Iris pigment epithelial cell (primary cell): ENCODE results near the gene GTF3C5.
"Not testable (repeated sequence)": the region's sequence is repeated elsewhere in the genome, so short reads cannot be mapped to it uniquely, and the experiment has no call there.

Experiments
- DNase-seq: peaks from one replicate; pipeline ENCODE4 v3.0.0-alpha.2; 2011; ENCODE audit warnings: low read depth

Gene GTF3C5

DNA sequence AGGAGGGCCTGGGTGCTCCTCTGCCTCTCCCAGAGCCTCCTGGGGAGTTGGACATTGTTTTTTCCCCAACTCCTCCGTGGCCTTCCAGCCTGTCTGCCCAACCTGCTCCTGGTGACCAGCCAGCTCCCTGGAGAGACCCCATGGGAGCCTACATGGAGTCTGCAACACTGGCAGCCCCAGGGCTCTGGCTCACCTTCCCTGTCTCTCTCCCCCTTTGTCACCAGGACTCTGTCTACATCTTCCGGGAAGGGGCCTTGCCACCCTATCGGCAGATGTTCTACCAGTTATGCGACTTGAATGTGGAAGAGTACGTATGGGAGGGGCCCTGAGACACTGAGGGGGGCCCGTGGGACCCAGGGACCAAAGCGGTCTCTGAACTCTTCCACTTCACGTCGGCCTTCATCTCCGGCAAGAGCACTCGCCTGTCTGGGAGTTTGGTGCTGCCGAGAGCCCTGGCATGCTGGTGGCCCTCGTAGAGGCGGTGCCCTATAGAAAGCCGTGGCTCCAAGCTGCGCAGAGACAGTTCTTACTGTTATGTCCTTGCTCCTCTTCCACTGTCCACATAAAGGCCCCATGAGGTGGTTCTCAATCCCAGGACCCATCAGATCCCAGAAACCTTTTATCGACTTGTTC is 25.1 kb downstream of the GTF3C5 start:
- no peak for DNase-seq

DNA sequence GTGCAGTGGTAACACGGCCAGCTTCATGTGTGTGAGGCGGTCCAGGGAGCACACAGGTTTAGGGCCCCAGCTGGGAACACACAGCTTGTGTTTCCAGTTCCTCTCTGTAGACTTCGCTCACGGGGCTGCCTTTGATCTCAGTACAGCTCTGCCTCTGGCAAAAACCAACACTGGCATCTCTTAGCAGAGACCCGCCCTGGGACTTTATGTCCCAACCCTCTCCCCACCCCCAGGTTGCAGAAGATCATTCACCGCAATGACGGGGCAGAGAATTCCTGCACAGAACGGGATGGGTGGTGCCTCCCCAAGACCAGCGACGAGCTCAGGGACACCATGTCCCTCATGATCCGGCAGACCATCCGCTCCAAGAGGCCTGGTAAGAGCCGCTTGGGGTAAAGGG is 25.7 kb downstream of the GTF3C5 start:
- no peak for DNase-seq

- no peak for DNase-seq
Observed at GRCh38 chr9:133057006-133057405, 26.2 kb downstream of the GTF3C5 start.

- DNase-seq: no peak
Observed at GRCh38 chr9:133057553-133057952, 26.8 kb downstream of the GTF3C5 start.

- no peak for DNase-seq
Observed at GRCh38 chr9:133058071-133058470, 27.3 kb downstream of the GTF3C5 start.

DNA sequence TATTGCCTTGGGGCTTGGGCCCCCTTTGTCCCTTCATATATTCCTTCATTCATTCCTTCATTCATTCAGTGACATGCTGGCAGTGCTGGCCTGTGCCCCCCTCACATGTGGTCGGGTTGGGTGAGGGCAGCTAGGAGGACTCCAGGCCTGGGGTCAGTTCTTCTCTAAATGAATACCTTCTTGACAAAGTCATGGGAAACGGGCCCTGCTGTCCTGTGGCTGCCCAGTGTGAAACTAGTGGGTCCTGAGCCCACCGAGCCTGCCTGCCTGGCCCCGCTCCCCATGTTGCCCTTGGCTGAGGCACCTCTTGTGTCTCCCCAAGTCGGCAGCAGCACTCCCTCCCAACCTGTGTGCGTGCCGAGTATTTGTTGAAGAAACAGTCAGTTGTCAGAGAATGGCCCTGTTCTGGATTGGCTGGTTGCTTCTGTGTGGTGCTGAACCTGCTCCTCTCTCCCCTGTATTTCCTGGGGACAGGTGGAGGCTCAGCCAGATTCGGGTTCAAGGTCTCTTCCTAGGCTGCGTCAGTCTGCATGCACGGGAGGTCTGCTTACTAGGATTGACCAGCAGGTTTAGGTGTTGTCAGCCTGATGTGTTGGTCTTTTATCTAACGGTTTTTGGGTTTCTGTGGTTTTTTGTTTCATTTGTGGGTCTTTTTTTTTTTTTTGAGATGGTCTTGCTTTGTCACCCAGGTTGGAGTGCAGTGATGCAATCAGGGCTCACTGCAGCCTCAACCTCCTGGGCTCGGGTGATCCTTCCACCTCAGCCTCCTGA is 27.9 kb downstream of the GTF3C5 start:
- no peak for DNase-seq

DNA sequence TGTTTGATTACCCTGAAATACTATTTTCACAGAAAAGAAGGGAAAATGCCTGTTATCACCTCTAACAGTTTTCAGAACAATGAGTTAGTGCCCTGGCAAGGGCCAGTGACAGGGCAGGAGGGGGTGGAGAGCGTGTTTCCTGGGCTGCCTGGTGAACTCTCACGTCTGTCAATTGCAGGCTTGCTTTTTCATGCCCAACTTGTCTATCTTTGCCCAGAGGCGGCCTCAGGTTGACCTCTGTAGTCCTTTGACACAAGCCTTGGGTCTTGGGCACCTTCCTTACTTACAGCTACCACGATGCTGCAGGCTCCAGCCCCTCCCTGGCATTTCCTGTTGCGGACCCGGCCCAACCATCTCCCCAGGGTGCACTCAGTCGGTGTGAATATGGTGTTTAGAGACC is 28.8 kb downstream of the GTF3C5 start:
- DNase-seq: no peak

GRCh38 chr9:133060417-133060841 is 29.6 kb downstream of the GTF3C5 start:
- no peak for DNase-seq

GRCh38 chr9:133061019-133061763 is 30.4 kb downstream of the GTF3C5 start:
- not testable (repeated sequence) for DNase-seq

DNA sequence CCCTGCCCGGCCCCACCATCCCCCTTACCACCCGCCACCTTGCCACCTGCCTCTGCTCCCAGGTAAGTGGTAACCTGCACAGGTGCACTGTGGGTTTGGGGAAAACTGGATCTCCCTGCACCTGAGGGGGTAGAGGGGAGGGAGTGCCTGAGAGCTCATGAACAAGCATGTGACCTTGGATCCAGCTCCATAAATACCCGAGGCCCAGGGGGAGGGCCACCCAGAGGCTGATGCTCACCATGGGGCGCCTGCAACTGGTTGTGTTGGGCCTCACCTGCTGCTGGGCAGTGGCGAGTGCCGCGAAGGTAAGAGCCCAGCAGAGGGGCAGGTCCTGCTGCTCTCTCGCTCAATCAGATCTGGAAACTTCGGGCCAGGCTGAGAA is 31.0 kb downstream of the GTF3C5 start, which contains the start of gene CEL:
Gene CEL, plus strand, starts transcription at position 218 of the 382 bp plus-strand sequence. Its CDS starts 22 bp downstream, at position 240.
- not testable (repeated sequence) for DNase-seq

- not testable (repeated sequence) for DNase-seq
Observed at GRCh38 chr9:133062569-133062968, 31.8 kb downstream of the GTF3C5 start.

- no peak for DNase-seq
Observed at GRCh38 chr9:133063159-133063499, 32.3 kb downstream of the GTF3C5 start.

DNA sequence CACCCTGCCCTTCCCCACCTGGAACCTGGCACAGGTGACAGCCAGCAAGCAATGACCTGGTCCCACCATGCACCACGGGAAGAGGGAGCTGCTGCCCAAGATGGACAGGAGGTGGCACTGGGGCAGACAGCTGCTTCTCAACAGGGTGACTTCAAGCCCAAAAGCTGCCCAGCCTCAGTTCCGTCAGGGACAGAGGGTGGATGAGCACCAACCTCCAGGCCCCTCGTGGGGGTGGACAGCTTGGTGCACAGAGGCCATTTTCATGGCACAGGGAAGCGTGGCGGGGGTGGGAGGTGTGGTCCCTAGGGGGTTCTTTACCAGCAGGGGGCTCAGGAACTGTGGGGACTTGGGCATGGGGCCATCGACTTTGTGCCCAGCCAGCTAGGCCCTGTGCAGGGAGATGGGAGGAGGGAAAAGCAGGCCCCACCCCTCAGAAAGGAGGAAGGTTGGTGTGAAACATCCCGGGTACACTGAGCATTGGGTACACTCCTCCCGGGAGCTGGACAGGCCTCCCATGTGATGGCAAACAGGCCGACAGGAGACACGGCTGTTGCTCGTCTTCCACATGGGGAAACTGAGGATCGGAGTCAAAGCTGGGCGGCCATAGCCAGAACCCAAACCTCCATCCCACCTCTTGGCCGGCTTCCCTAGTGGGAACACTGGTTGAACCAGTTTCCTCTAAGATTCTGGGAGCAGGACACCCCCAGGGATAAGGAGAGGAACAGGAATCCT is 32.9 kb downstream of the GTF3C5 start:
- no peak for DNase-seq

DNA sequence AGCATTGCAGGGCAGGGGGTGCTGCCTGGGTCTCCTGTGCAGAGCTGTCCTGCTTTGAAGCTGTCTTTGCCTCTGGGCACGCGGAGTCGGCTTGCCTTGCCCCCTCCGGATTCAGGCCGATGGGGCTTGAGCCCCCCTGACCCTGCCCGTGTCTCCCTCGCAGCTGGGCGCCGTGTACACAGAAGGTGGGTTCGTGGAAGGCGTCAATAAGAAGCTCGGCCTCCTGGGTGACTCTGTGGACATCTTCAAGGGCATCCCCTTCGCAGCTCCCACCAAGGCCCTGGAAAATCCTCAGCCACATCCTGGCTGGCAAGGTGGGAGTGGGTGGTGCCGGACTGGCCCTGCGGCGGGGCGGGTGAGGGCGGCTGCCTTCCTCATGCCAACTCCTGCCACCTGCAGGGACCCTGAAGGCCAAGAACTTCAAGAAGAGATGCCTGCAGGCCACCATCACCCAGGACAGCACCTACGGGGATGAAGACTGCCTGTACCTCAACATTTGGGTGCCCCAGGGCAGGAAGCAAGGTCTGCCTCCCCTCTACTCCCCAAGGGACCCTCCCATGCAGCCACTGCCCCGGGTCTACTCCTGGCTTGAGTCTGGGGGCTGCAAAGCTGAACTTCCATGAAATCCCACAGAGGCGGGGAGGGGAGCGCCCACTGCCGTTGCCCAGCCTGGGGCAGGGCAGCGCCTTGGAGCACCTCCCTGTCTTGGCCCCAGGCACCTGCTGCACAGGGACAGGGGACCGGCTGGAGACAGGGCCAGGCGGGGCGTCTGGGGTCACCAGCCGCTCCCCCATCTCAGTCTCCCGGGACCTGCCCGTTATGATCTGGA is 33.7 kb downstream of the GTF3C5 start:
- DNase-seq: no peak

DNA sequence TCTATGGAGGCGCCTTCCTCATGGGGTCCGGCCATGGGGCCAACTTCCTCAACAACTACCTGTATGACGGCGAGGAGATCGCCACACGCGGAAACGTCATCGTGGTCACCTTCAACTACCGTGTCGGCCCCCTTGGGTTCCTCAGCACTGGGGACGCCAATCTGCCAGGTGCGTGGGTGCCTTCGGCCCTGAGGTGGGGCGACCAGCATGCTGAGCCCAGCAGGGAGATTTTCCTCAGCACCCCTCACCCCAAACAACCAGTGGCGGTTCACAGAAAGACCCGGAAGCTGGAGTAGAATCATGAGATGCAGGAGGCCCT is 34.2 kb downstream of the GTF3C5 start:
- DNase-seq: no peak

DNA sequence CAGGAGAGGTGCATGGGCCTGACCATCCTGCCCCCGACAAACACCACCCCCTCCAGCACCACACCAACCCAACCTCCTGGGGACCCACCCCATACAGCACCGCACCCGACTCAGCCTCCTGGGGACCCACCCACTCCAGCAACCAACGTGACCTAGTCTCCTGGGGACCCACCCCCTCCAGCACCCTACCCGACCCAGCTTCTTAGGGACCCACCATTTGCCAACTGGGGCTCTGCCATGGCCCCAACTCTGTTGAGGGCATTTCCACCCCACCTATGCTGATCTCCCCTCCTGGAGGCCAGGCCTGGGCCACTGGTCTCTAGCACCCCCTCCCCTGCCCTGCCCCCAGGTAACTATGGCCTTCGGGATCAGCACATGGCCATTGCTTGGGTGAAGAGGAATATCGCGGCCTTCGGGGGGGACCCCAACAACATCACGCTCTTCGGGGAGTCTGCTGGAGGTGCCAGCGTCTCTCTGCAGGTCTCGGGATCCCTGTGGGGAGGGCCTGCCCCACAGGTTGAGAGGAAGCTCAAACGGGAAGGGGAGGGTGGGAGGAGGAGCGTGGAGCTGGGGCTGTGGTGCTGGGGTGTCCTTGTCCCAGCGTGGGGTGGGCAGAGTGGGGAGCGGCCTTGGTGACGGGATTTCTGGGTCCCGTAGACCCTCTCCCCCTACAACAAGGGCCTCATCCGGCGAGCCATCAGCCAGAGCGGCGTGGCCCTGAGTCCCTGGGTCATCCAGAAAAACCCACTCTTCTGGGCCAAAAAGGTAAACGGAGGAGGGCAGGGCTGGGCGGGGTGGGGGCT is 35.6 kb downstream of the GTF3C5 start:
- DNase-seq: no peak

GRCh38 chr9:133067006-133067405 is 36.2 kb downstream of the GTF3C5 start:
- DNase-seq: no peak

- no peak for DNase-seq
Observed at GRCh38 chr9:133067813-133068212, 37.0 kb downstream of the GTF3C5 start.

DNA sequence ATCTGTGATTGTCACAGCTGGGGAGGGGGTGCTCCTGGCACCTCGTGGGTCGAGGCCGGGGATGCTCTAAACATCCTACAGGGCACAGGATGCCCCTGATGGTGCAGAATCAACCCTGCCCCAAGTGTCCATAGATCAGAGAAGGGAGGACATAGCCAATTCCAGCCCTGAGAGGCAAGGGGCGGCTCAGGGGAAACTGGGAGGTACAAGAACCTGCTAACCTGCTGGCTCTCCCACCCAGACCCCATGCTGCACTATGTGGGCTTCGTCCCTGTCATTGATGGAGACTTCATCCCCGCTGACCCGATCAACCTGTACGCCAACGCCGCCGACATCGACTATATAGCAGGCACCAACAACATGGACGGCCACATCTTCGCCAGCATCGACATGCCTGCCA is 37.6 kb downstream of the GTF3C5 start:
- not testable (repeated sequence) for DNase-seq

DNA sequence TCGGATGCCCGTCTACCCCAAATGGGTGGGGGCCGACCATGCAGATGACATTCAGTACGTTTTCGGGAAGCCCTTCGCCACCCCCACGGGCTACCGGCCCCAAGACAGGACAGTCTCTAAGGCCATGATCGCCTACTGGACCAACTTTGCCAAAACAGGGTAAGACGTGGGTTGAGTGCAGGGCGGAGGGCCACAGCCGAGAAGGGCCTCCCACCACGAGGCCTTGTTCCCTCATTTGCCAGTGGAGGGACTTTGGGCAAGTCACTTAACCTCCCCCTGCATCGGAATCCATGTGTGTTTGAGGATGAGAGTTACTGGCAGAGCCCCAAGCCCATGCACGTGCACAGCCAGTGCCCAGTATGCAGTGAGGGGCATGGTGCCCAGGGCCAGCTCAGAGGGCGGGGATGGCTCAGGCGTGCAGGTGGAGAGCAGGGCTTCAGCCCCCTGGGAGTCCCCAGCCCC is 39.7 kb downstream of the GTF3C5 start:
- not testable (repeated sequence) for DNase-seq

- not testable (repeated sequence) for DNase-seq
Observed at GRCh38 chr9:133070985-133071384, 40.2 kb downstream of the GTF3C5 start.
